Colonic mucosa (tissue), 4 donors: ENCODE results near the gene KDM5B. TPM values are rescaled to one million over a fixed set of nuclear protein-coding genes. Genes with fewer than 3 reads are reported as not detected.

ENCODE experiments used
- DNase-seq: peaks from one replicate; pipeline ENCODE4 v3.0.0-alpha.2; 2020
- H3K27ac ChIP-seq: fragments of 200-600 bp; one replicate; pipeline ENCODE4 v1.8.0; 2021
- H3K27me3 ChIP-seq: fragments of 200-600 bp; one replicate; pipeline ENCODE4 v1.8.0; 2021
- H3K36me3 ChIP-seq: fragments of 200-600 bp; one replicate; pipeline ENCODE4 v1.8.0; 2021
- H3K4me1 ChIP-seq: fragments of 200-600 bp; one replicate; pipeline ENCODE4 v1.8.0; 2021; ENCODE audit warnings: mild to moderate bottlenecking
- H3K4me3 ChIP-seq: fragments of 200-600 bp; one replicate; pipeline ENCODE4 v1.8.0; 2021
- H3K9ac ChIP-seq, 2 donors: one replicate each; pipeline ENCODE4 v1.7.0; 2013; ENCODE audit warnings: control low read depth in 2 of 2, low read depth in 2 of 2, low read length in 2 of 2
- H3K9me3 ChIP-seq: fragments of 200-600 bp; one replicate; pipeline ENCODE4 v1.8.0; 2021
- CTCF ChIP-seq: fragments of 200-600 bp; IDR thresholded peaks from one replicate; pipeline ENCODE4 v1.8.0; 2022; ENCODE audit warnings: antibody characterized with exemption, mild to moderate bottlenecking
- intact Hi-C: fragments of 100-400 bp; cut with DNase I; formaldehyde crosslinking; loops from one replicate; pipeline ENCODE4 v1.14.1; 2022
- total RNA-seq, 2 donors: library from RNA; stranded (reverse); fragmentation: NEBNext Ultra II Directional in 1 of 2; extraction: Animal tissue kit (Norgen Biotek cat#: 25700) in 1 of 2; gene quantifications; one replicate each; pipeline ENCODE4 v1.2.1, GENCODE V29; 2021
- donor health status: healthy.
- donor health status: DM: no; HTN: no; CAD: no.
- donor health status: DM: no; HTN: no; CAD: no.

Gene KDM5B
- total RNA-seq, 2 donors from 2014 or later, result 70.1 to 93.4 TPM

- H3K27me3 ChIP-seq, result no peaks in the 10 kb centered on the region
- H3K36me3 ChIP-seq, result no peaks in the 10 kb centered on the region
- TF ChIP-seq CTCF, result no peak
- no peak overlapping the region for H3K4me3 ChIP-seq
- no peak overlapping the region for H3K27ac ChIP-seq
- no peak overlapping the region for H3K9ac ChIP-seq
- no peak for DNase-seq
- intact Hi-C loops, result no loop called here
- no peaks in the 10 kb centered on the region for H3K9me3 ChIP-seq
- no peaks in the 10 kb centered on the region for H3K4me1 ChIP-seq
Measured at GRCh38 chr1:202687798-202688197, 120.4 kb downstream of the KDM5B start.

GRCh38 chr1:202687370-202687769, 120.9 kb downstream of the KDM5B start:
- H3K9ac ChIP-seq, result no peak overlapping the region
- intact Hi-C loops, result no loop called here
- TF ChIP-seq CTCF, result no peak
- H3K4me1 ChIP-seq, result no peaks in the 10 kb centered on the region
- no peaks in the 10 kb centered on the region for H3K36me3 ChIP-seq
- DNase-seq, result no peak
- H3K9me3 ChIP-seq, result no peaks in the 10 kb centered on the region
- no peak overlapping the region for H3K27ac ChIP-seq
- H3K4me3 ChIP-seq, result no peak overlapping the region
- no peaks in the 10 kb centered on the region for H3K27me3 ChIP-seq

GRCh38 chr1:202685641-202686040, 122.6 kb downstream of the KDM5B start:
- Histone ChIP-seq H3K27ac (no peak overlapping the region), H3K9me3 (no peaks in the 10 kb centered on the region), H3K9ac (no peak overlapping the region), H3K36me3 (no peaks in the 10 kb centered on the region), H3K4me1 (no peaks in the 10 kb centered on the region), H3K4me3 (no peak overlapping the region), H3K27me3 (no peaks in the 10 kb centered on the region)
- no peak for TF ChIP-seq CTCF
- intact Hi-C loops, result no loop called here
- no peak for DNase-seq

GRCh38 chr1:202684716-202685115, 123.5 kb downstream of the KDM5B start:
- no peak for DNase-seq
- Histone ChIP-seq H3K36me3 (no peaks in the 10 kb centered on the region), H3K27me3 (no peaks in the 10 kb centered on the region), H3K4me1 (no peaks in the 10 kb centered on the region), H3K9me3 (no peaks in the 10 kb centered on the region), H3K4me3 (no peak overlapping the region), H3K9ac (no peak overlapping the region), H3K27ac (no peak overlapping the region)
- TF ChIP-seq CTCF, result no peak
- intact Hi-C loops, result no loop called here

GRCh38 chr1:202683029-202683428, 125.2 kb downstream of the KDM5B start:
- H3K27ac ChIP-seq, result no peak overlapping the region
- intact Hi-C loops, result no loop called here
- no peaks in the 10 kb centered on the region for H3K36me3 ChIP-seq
- no peak for TF ChIP-seq CTCF
- H3K4me1 ChIP-seq, result no peaks in the 10 kb centered on the region
- no peak overlapping the region for H3K9ac ChIP-seq
- H3K27me3 ChIP-seq, result no peaks in the 10 kb centered on the region
- no peak overlapping the region for H3K4me3 ChIP-seq
- no peak for DNase-seq
- no peaks in the 10 kb centered on the region for H3K9me3 ChIP-seq

GRCh38 chr1:202682477-202682876, 125.7 kb downstream of the KDM5B start:
- Histone ChIP-seq H3K4me1 (no peaks in the 10 kb centered on the region), H3K4me3 (no peak overlapping the region), H3K27ac (no peak overlapping the region), H3K9ac (no peak overlapping the region), H3K27me3 (no peaks in the 10 kb centered on the region), H3K9me3 (no peaks in the 10 kb centered on the region), H3K36me3 (no peaks in the 10 kb centered on the region)
- no peak for TF ChIP-seq CTCF
- intact Hi-C loops, result no loop called here
- no peak for DNase-seq
